HepG2 (cell line): ENCODE results near the gene THRAP3. TPM values are rescaled to one million over a fixed set of nuclear protein-coding genes. Genes with fewer than 3 reads are reported as not detected.
A peak's percentile ranks its signal among the peaks of the same experiment; 100 is the strongest.

Source experiments
- ARNT2 ChIP-seq: sonication (generic); formaldehyde crosslinking; IDR thresholded peaks from 2 replicates; pipeline ENCODE4 v1.8.0; 2022; ENCODE audit warnings: mild to moderate bottlenecking, low read depth, missing genetic modification reagents, moderate library complexity
- EHMT2 ChIP-seq: fragments of 200-600 bp; sonication (generic); IDR thresholded peaks from 2 replicates; pipeline ENCODE4 v1.7.0; 2017; ENCODE audit warnings: antibody characterized with exemption, low read depth, low read length, borderline replicate concordance
- KDM2A ChIP-seq: sonication (generic); formaldehyde crosslinking; IDR thresholded peaks from 2 replicates; pipeline ENCODE4 v1.4.0; 2020; ENCODE audit warnings: low read depth, missing genetic modification reagents, borderline replicate concordance
- MAFK ChIP-seq, 2 experiments: IDR thresholded peaks in 1 of 2; conservative IDR thresholded peaks in 1 of 2; 2 replicates each; pipeline ENCODE4 v1.6.1; 2011; ENCODE audit warnings: improper control_type of control experiment in 2 of 2, low read length in 2 of 2
- MNT ChIP-seq: fragments of 450-650 bp; IDR thresholded peaks from 2 replicates; pipeline ENCODE4 v1.6.1; 2016
- SCMH1 ChIP-seq: sonication (generic); formaldehyde crosslinking; IDR thresholded peaks from 2 replicates; pipeline ENCODE4 v1.9.0; 2021; ENCODE audit warnings: missing genetic modification reagents, mild to moderate bottlenecking, borderline replicate concordance
- SNAPC2 ChIP-seq: sonication (generic); formaldehyde crosslinking; IDR thresholded peaks from 2 replicates; pipeline ENCODE4 v1.8.1; 2022; ENCODE audit warnings: mild to moderate bottlenecking, missing genetic modification reagents
- TFDP2 ChIP-seq: sonication (generic); formaldehyde crosslinking; IDR thresholded peaks from 2 replicates; pipeline ENCODE4 v1.4.0; 2020; ENCODE audit warnings: missing genetic modification reagents
- WIZ ChIP-seq: sonication (generic); formaldehyde crosslinking; IDR thresholded peaks from 2 replicates; pipeline ENCODE4 v1.5.1; 2020; ENCODE audit warnings: mild to moderate bottlenecking, missing genetic modification reagents
- YY1 ChIP-seq: IDR thresholded peaks from 2 replicates; pipeline ENCODE4 v1.6.1; 2011; ENCODE audit warnings: low read length, low read depth, moderate library complexity, mild to moderate bottlenecking; ENCODE audit not compliant: insufficient read depth, insufficient replicate concordance
- ZBTB8A ChIP-seq: sonication (generic); formaldehyde crosslinking; IDR thresholded peaks from 2 replicates; pipeline ENCODE4 v1.4.0; 2020; ENCODE audit warnings: mild to moderate bottlenecking, low read depth, missing genetic modification reagents, borderline replicate concordance
- ZKSCAN1 ChIP-seq: fragments of 150-350 bp; IDR thresholded peaks from 2 replicates; pipeline ENCODE4 v1.6.1; 2014; ENCODE audit warnings: low read length
- ZNF143 ChIP-seq: sonication (generic); formaldehyde crosslinking; IDR thresholded peaks from 2 replicates; pipeline ENCODE4 v1.4.0; 2020; ENCODE audit warnings: missing genetic modification reagents
- ZNF282 ChIP-seq: fragments of 450-650 bp; IDR thresholded peaks from 2 replicates; pipeline ENCODE4 v1.6.1; 2018; ENCODE audit not compliant: partially characterized antibody
- ZNF598 ChIP-seq: sonication (generic); formaldehyde crosslinking; IDR thresholded peaks from 2 replicates; pipeline ENCODE4 v1.5.1; 2020; ENCODE audit warnings: mild to moderate bottlenecking, missing genetic modification reagents, borderline replicate concordance
- polyA plus RNA-seq, 8 experiments: library from polyadenylated mRNA; depleted of rRNA in 3 of 8; stranded (reverse) in 7 of 8; unstranded in 1 of 8; fragments of >200 nt; fragmentation: Illumina TruSeq in 4 of 8; extraction: Trizol in 4 of 8; gene quantifications; 2 replicates each; pipeline versions ENCODE4 v1.2.1 to v1.2.3, GENCODE V29; 2011 to 2016; ENCODE audit warnings: low read depth in 4 of 8, missing spikeins in 1 of 8, mixed read lengths in 1 of 8; ENCODE audit not compliant: insufficient read depth in 1 of 8
- total RNA-seq, 5 experiments: library from RNA; depleted of rRNA; stranded (reverse); fragments of >200 nt; fragmentation: Illumina TruSeq; extraction: Trizol; gene quantifications; 2 replicates each; pipeline ENCODE4 v1.2.3, GENCODE V29; 2016; ENCODE audit warnings: low read depth in 1 of 5
- TF ChIP-seq, protein P1 (sequence below): sonication (generic); formaldehyde crosslinking; IDR thresholded peaks from 2 replicates; pipeline ENCODE4 v1.8.0; 2022; ENCODE audit warnings: missing genetic modification reagents, mild to moderate bottlenecking, borderline replicate concordance
- TF ChIP-seq, protein P2 (sequence below), 2 experiments: sonication (generic) in 1 of 2; formaldehyde crosslinking in 1 of 2; IDR thresholded peaks; 2 replicates each; pipeline versions ENCODE4 v1.4.0 to v1.6.1; 2018 to 2020; ENCODE audit warnings: missing genetic modification reagents in 2 of 2, borderline replicate concordance in 1 of 2, low read depth in 1 of 2, mild to moderate bottlenecking in 1 of 2, missing biosample characterization in 1 of 2
- TF ChIP-seq, protein P3 (sequence below): sonication (generic); formaldehyde crosslinking; IDR thresholded peaks from 2 replicates; pipeline ENCODE4 v1.4.0; 2020; ENCODE audit warnings: mild to moderate bottlenecking, missing genetic modification reagents
- TF ChIP-seq, protein P4 (sequence below): sonication (generic); formaldehyde crosslinking; conservative IDR thresholded peaks from 2 replicates; pipeline ENCODE4 v1.5.0; 2020; ENCODE audit warnings: missing genetic modification reagents

THRAP3 gene
- total and polyA plus RNA-seq, 2 of the 13 experiments (the other 11 are each of a cell fraction or from before 2014, with no cell fraction given): 45.0 to 92.6 TPM

DNA sequence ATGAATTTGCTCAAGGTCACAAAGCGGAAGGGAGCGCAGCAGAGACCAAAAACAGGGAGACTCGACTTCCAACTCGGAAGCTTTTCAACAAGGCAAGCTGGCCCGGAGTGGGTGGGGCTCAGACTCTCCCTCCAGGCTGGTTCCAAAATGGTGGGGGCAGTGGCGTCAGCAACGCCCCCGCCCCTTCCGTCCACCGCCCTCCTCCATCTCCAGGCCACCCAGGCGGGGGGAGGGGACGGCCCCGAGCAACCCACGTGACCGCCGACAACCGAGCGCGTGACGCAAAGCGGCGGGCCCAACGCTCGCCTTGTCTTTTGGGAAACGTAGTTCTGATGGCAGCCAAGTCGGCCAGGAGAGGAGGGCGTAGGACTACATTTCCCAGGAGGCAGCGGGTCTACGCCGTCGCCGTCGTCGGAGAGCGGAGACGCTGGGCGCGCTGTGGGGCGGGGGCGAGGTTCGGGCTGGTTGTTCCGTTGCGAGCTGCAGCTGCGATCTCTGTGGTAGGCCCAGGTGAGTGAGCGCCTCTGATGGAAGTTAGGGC lies at the start of gene THRAP3 (continued):
- TF ChIP-seq MAFK (conservative IDR thresholded peaks at IDR 0.05 in 1 of 2, IDR thresholded peaks at IDR 0.05 in 1 of 2; ENCODE audit: low read length in 2 of 2): no peak
- no peak for TF ChIP-seq ARNT2 (CRISPR knock-in tag)
- TF ChIP-seq, protein P1, sequence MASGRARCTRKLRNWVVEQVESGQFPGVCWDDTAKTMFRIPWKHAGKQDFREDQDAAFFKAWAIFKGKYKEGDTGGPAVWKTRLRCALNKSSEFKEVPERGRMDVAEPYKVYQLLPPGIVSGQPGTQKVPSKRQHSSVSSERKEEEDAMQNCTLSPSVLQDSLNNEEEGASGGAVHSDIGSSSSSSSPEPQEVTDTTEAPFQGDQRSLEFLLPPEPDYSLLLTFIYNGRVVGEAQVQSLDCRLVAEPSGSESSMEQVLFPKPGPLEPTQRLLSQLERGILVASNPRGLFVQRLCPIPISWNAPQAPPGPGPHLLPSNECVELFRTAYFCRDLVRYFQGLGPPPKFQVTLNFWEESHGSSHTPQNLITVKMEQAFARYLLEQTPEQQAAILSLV (CRISPR knock-in tag): peak; percentile 19; the same call in 1 of the 2 replicates
- TF ChIP-seq, protein P2, sequence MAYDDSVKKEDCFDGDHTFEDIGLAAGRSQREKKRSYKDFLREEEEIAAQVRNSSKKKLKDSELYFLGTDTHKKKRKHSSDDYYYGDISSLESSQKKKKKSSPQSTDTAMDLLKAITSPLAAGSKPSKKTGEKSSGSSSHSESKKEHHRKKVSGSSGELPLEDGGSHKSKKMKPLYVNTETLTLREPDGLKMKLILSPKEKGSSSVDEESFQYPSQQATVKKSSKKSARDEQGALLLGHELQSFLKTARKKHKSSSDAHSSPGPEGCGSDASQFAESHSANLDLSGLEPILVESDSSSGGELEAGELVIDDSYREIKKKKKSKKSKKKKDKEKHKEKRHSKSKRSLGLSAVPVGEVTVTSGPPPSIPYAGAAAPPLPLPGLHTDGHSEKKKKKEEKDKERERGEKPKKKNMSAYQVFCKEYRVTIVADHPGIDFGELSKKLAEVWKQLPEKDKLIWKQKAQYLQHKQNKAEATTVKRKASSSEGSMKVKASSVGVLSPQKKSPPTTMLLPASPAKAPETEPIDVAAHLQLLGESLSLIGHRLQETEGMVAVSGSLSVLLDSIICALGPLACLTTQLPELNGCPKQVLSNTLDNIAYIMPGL (CRISPR knock-in tag; IDR thresholded peaks at IDR 0.05; ENCODE audit: borderline replicate concordance in 1 of 2, low read depth in 1 of 2): peak in 1 of 2 experiments; percentile 83; a peak in 3 of 4 replicates
- no peak for TF ChIP-seq ZBTB8A (CRISPR knock-in tag)
- TF ChIP-seq, protein P3, sequence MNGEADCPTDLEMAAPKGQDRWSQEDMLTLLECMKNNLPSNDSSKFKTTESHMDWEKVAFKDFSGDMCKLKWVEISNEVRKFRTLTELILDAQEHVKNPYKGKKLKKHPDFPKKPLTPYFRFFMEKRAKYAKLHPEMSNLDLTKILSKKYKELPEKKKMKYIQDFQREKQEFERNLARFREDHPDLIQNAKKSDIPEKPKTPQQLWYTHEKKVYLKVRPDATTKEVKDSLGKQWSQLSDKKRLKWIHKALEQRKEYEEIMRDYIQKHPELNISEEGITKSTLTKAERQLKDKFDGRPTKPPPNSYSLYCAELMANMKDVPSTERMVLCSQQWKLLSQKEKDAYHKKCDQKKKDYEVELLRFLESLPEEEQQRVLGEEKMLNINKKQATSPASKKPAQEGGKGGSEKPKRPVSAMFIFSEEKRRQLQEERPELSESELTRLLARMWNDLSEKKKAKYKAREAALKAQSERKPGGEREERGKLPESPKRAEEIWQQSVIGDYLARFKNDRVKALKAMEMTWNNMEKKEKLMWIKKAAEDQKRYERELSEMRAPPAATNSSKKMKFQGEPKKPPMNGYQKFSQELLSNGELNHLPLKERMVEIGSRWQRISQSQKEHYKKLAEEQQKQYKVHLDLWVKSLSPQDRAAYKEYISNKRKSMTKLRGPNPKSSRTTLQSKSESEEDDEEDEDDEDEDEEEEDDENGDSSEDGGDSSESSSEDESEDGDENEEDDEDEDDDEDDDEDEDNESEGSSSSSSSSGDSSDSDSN (CRISPR knock-in tag): no peak
- TF ChIP-seq WIZ (CRISPR knock-in tag): no peak
- TF ChIP-seq ZNF143 (CRISPR knock-in tag): peak; percentile 98
- TF ChIP-seq SCMH1: no peak
- peak; percentile 91 for TF ChIP-seq YY1
- TF ChIP-seq KDM2A (CRISPR knock-in tag): peak; percentile 80
- TF ChIP-seq MNT: peak; percentile 92
- no peak for TF ChIP-seq ZKSCAN1
- no peak for TF ChIP-seq ZNF598 (CRISPR knock-in tag)
- no peak for TF ChIP-seq ZNF282
- TF ChIP-seq TFDP2 (CRISPR knock-in tag): peak; percentile 83
- TF ChIP-seq, protein P4, sequence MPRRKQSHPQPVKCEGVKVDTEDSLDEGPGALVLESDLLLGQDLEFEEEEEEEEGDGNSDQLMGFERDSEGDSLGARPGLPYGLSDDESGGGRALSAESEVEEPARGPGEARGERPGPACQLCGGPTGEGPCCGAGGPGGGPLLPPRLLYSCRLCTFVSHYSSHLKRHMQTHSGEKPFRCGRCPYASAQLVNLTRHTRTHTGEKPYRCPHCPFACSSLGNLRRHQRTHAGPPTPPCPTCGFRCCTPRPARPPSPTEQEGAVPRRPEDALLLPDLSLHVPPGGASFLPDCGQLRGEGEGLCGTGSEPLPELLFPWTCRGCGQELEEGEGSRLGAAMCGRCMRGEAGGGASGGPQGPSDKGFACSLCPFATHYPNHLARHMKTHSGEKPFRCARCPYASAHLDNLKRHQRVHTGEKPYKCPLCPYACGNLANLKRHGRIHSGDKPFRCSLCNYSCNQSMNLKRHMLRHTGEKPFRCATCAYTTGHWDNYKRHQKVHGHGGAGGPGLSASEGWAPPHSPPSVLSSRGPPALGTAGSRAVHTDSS (CRISPR knock-in tag): peak; percentile 90
- TF ChIP-seq EHMT2: no peak
- peak; percentile 66; the same call in 1 of the 2 replicates for TF ChIP-seq SNAPC2
